Left ventricle myocardium inferior (tissue), 1 donor: ENCODE data around the gene MALL. TPM values are rescaled to one million over a fixed set of nuclear protein-coding genes. Genes with fewer than 3 reads are reported as not detected.

Source experiments
- DNase-seq: peaks from one replicate; pipeline ENCODE4 v3.0.0-alpha.2; 2020
- H3K27ac ChIP-seq: fragments of 200-600 bp; replicated peaks from 2 replicates; pipeline ENCODE4 v1.8.0; 2021
- H3K27me3 ChIP-seq: fragments of 200-600 bp; 2 replicates; pipeline ENCODE4 v1.8.0; 2021; ENCODE audit warnings: low read depth
- H3K36me3 ChIP-seq: fragments of 200-600 bp; 2 replicates; pipeline ENCODE4 v1.8.0; 2021
- H3K4me1 ChIP-seq: fragments of 200-600 bp; 2 replicates; pipeline ENCODE4 v1.8.0; 2021
- H3K4me3 ChIP-seq: fragments of 200-600 bp; 2 replicates; pipeline ENCODE4 v1.8.0; 2021; ENCODE audit warnings: mild to moderate bottlenecking, moderate library complexity
- H3K9me3 ChIP-seq: fragments of 200-600 bp; replicated peaks from 2 replicates; pipeline ENCODE4 v1.8.0; 2021
- CTCF ChIP-seq: fragments of 200-600 bp; IDR thresholded peaks from 2 replicates; pipeline ENCODE4 v1.8.0; 2021; ENCODE audit warnings: antibody characterized with exemption, mild to moderate bottlenecking, borderline replicate concordance
- intact Hi-C: fragments of 100-400 bp; cut with micrococcal nuclease; formaldehyde crosslinking; loops from one replicate; pipeline ENCODE4 v1.11.0; 2022
- total RNA-seq: library from RNA; stranded (reverse); fragmentation: NEBNext Ultra II Directional; extraction: Animal tissue kit (Norgen Biotek cat#: 25700); gene quantifications from one replicate; pipeline ENCODE4 v1.2.1, GENCODE V29; 2021
- donor health status: DM: no; HTN: yes; CAD: no; lungs with severe emphysema.

The MALL gene
- total RNA-seq, 1 donor from 2014 or later, result 11.8 TPM

DNA sequence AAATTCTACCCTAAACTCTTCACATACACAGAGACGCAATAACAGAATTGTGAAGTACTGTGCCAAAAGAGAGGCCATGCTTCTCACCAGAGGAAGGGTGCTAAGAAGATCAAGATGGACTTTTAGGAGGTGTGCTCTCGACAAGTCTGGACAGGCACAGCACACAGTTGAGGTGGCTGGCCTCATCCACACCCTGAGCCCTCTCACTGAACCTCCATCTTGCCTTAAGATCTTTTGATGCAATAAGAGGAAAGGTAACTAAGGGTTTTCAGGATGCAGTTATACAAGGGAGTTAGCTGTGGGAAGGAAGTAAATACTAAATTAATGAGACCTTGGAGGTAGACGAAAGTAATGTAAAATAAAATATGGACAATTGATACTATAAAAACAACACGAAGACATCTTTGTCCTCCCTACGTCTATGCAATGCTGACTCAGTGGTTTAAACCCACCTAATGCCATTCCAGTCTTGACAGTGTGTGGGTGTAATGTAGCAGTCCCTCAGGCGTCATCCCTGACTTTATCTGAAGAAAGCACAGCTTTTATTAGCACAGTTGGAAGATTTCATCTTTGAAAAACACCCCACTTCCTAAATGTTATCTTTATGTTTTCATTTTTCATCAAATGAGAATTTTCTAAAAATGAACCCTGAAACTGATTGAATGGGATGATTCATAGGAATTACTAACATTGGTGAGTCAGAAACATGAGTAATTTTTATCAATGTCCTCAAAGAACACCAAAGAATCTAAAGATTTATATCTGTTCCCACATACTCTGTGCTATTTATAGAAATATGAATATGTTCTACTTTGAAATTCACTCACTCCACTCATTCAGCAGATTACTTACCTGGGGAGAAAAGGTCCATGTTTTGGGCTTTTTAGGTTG is 34.0 kb upstream of the MALL start:
- no peaks in the 10 kb centered on the region for H3K4me1 ChIP-seq
- H3K9me3 ChIP-seq, result peaks cover 6% of the 10 kb centered on the region
- intact Hi-C loops, result no loop called here
- H3K27me3 ChIP-seq, result no peaks in the 10 kb centered on the region
- no peak overlapping the region for H3K4me3 ChIP-seq
- TF ChIP-seq CTCF, result no peak
- no peaks in the 10 kb centered on the region for H3K36me3 ChIP-seq
- no peak overlapping the region for H3K27ac ChIP-seq
- DNase-seq, result no peak

GRCh38 chr2:110146945-110147332 is 31.3 kb upstream of the MALL start:
- no peaks in the 10 kb centered on the region for H3K4me1 ChIP-seq
- intact Hi-C loops, result no loop called here
- DNase-seq, result no peak
- no peaks in the 10 kb centered on the region for H3K27me3 ChIP-seq
- TF ChIP-seq CTCF, result no peak
- no peak overlapping the region for H3K4me3 ChIP-seq
- H3K36me3 ChIP-seq, result peaks cover 9% of the 10 kb centered on the region
- H3K27ac ChIP-seq, result no peak overlapping the region
- no peaks in the 10 kb centered on the region for H3K9me3 ChIP-seq

DNA sequence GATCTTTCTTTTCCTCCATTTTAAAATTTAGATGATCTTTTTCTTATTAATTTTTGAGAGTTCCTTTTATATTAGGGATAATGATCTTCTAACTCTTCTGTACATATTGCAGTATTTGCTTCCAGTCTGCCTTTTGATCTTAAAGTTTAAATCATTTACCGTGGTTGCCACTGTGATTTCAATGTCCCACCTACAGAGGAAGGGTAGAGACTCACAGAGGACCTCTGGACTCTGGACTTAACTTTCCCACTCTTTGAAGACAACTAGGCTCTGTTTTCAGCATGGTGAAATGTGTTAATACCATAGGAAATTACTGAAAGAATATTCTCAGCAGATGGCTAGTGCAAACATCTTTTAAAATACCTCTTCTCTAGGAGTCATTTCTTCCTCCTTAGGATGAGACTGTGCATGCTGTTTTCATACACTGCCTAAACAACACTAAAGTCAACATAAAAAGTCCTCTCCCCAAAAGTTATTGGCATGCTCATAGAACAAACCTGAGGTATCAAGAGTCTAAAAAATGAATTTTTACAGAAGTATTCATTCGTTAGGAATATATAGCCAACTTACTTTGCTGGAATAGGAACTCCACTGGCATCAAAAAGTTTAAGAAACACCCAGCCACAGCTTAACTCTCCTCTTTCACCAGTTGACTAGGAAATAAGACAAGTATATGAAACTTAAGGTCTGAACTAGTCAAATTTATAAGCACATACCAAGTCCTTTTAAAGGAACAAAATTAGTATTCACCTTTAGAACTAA is 30.7 kb upstream of the MALL start:
- no peak overlapping the region for H3K27ac ChIP-seq
- no peak overlapping the region for H3K4me3 ChIP-seq
- intact Hi-C loops, result no loop called here
- no peak for DNase-seq
- no peak for TF ChIP-seq CTCF
- H3K27me3 ChIP-seq, result no peaks in the 10 kb centered on the region
- H3K36me3 ChIP-seq, result peaks cover 9% of the 10 kb centered on the region
- H3K9me3 ChIP-seq, result no peaks in the 10 kb centered on the region
- no peaks in the 10 kb centered on the region for H3K4me1 ChIP-seq

GRCh38 chr2:110143982-110144381 is 28.4 kb upstream of the MALL start:
- TF ChIP-seq CTCF, result no peak
- intact Hi-C loops, result no loop called here
- Histone ChIP-seq H3K4me3 (no peak overlapping the region), H3K9me3 (no peaks in the 10 kb centered on the region), H3K36me3 (peaks cover 9% of the 10 kb centered on the region), H3K4me1 (no peaks in the 10 kb centered on the region), H3K27ac (no peak overlapping the region), H3K27me3 (no peaks in the 10 kb centered on the region)
- no peak for DNase-seq

GRCh38 chr2:110140401-110140800 is 24.8 kb upstream of the MALL start:
- H3K9me3 ChIP-seq, result no peaks in the 10 kb centered on the region
- intact Hi-C loops, result no loop called here
- no peaks in the 10 kb centered on the region for H3K4me1 ChIP-seq
- H3K36me3 ChIP-seq, result peaks cover 9% of the 10 kb centered on the region
- TF ChIP-seq CTCF, result no peak
- H3K4me3 ChIP-seq, result no peak overlapping the region
- DNase-seq, result no peak
- H3K27ac ChIP-seq, result no peak overlapping the region
- no peaks in the 10 kb centered on the region for H3K27me3 ChIP-seq
